Lower leg skin (tissue), 4 donors: Measurements from ENCODE around the gene PATZ1. TPM values are rescaled to one million over a fixed set of nuclear protein-coding genes. Genes with fewer than 3 reads are reported as not detected.
"Not testable (repeated sequence)": the region's sequence is repeated elsewhere in the genome, so short reads cannot be mapped to it uniquely, and the experiment has no call there.

Experiments
- DNase-seq, 2 donors: peaks; one replicate each; pipeline ENCODE4 v3.0.0-alpha.2; 2019; ENCODE audit warnings: low spot score in 2 of 2
- H3K4me3 ChIP-seq: fragments of 200-600 bp; sonication (generic); 2 replicates; pipeline ENCODE4 v1.5.1; 2017; ENCODE audit warnings: mild to moderate bottlenecking, low read depth; ENCODE audit not compliant: poor library complexity, severe bottlenecking
- CTCF ChIP-seq, 3 donors: fragments of 450-650 bp; IDR thresholded peaks; one replicate each; pipeline ENCODE4 v1.5.1; 2016; ENCODE audit warnings: antibody characterized with exemption in 3 of 3, mild to moderate bottlenecking in 3 of 3, moderate library complexity in 2 of 3
- POLR2A ChIP-seq, 2 donors: fragments of 450-650 bp; IDR thresholded peaks; one replicate each; pipeline ENCODE4 v1.6.1; 2016 to 2017; ENCODE audit warnings: antibody characterized with exemption in 2 of 2, mild to moderate bottlenecking in 1 of 2, moderate library complexity in 1 of 2
- WGBS, 2 donors: methylation state at CpG; one replicate each; pipeline ENCODE4 v1.1.5; 2018; 5-methylcytosine and 5-hydroxymethylcytosine counted together
- intact Hi-C: fragments of 100-400 bp; cut with DNase I; formaldehyde crosslinking; loops from one replicate; pipeline ENCODE4 v1.15.0; 2023; ENCODE audit warnings: low total_unique reads
- total RNA-seq, 4 donors: library from RNA; depleted of rRNA; stranded (reverse); fragments of >200 nt; gene quantifications; one replicate each; pipeline ENCODE4 v1.1.0, GENCODE V29; 2016

PATZ1 gene
- 10 to 100 TPM; 10.5 to 17.0 (median 13.0) TPM for total RNA-seq

- peak; percentile 74 to 93 for DNase-seq
- peak within 1 kb of the TSS; percentile 47 for H3K4me3 ChIP-seq
- no peak for TF ChIP-seq POLR2A (IDR thresholded peaks at IDR 0.05)
- TF ChIP-seq CTCF (IDR thresholded peaks at IDR 0.05): no peak
- 1 to 2% methylated on average over 19 to 27 of the region's 41 CpGs for WGBS, 2 donors
- intact Hi-C loops: loop anchor here (10.0 kb wide), 1 partner anchor 149 kb away; the partner anchor contains the start of gene SFI1
These were observed at the start of gene PATZ1 for GRCh38 chr22:31346255-31346732. PATZ1 (minus strand) TSS chr22:31346346; CDS start chr22:31345602, 744 bp downstream.

- intact Hi-C loops: no loop called here
- no peak for DNase-seq
- H3K4me3 ChIP-seq: no peak overlapping the region
- TF ChIP-seq CTCF (IDR thresholded peaks at IDR 0.05): no peak
- TF ChIP-seq POLR2A (IDR thresholded peaks at IDR 0.05): no peak
- WGBS, 2 donors: 57% methylated on average over 3 of the region's 3 CpGs
These were observed 48.2 kb upstream of the PATZ1 start for GRCh38 chr22:31394326-31394725.

GRCh38 chr22:31393893-31394292 lies 47.7 kb upstream of the PATZ1 start:
- intact Hi-C loops: no loop called here
- H3K4me3 ChIP-seq: no peak overlapping the region
- no peak for DNase-seq
- WGBS, 2 donors: 92 to 93% methylated on average over 2 of the region's 2 CpGs
- TF ChIP-seq POLR2A (IDR thresholded peaks at IDR 0.05) (no peak), CTCF (IDR thresholded peaks at IDR 0.05) (no peak)

- 72 to 78% methylated on average over 6 of the region's 6 CpGs for WGBS, 2 donors
- intact Hi-C loops, DNase-seq, H3K4me3 ChIP-seq: not testable (repeated sequence)
These were observed 32.5 kb upstream of the PATZ1 start for GRCh38 chr22:31378651-31379050.

- no peak for DNase-seq
- TF ChIP-seq POLR2A (IDR thresholded peaks at IDR 0.05): no peak
- no peak for TF ChIP-seq CTCF (IDR thresholded peaks at IDR 0.05)
- 89 to 93% methylated on average over 3 of the region's 3 CpGs for WGBS, 2 donors
- intact Hi-C loops: no loop called here
- no peak overlapping the region for H3K4me3 ChIP-seq
These were observed 32.0 kb upstream of the PATZ1 start for GRCh38 chr22:31378123-31378522.

- intact Hi-C loops: no loop called here
- WGBS, 2 donors: 76 to 83% methylated on average over 3 of the region's 3 CpGs
These were observed 31.5 kb upstream of the PATZ1 start for GRCh38 chr22:31377612-31378011.

More at GRCh38 chr22:31377612-31378011, 31.5 kb upstream of the PATZ1 start:
- H3K4me3 ChIP-seq: no peak overlapping the region
- TF ChIP-seq CTCF (IDR thresholded peaks at IDR 0.05) (no peak), POLR2A (IDR thresholded peaks at IDR 0.05) (no peak)
- DNase-seq: no peak
